GM06990 (cell line): Measurements from ENCODE around the gene NCBP1.

Experiments
- DNase-seq: peaks from one replicate; pipeline ENCODE4 v3.0.0-alpha.2; 2011; ENCODE audit not compliant: insufficient read length; ENCODE audit errors: extremely low read depth
- H3K27me3 ChIP-seq: replicated peaks from 2 replicates; pipeline ENCODE4 v1.6.0; 2011; ENCODE audit warnings: low read length; ENCODE audit not compliant: control insufficient read depth, insufficient read depth
- H3K36me3 ChIP-seq: 2 replicates; pipeline ENCODE4 v1.5.1; 2011; ENCODE audit warnings: low read length; ENCODE audit not compliant: control insufficient read depth, insufficient read depth
- H3K4me3 ChIP-seq: replicated peaks from 2 replicates; pipeline ENCODE4 v1.5.1; 2011; ENCODE audit warnings: low read depth, mild to moderate bottlenecking, control low read depth, low read length
- TF ChIP-seq, protein P1 (sequence below): IDR thresholded peaks from 2 replicates; pipeline ENCODE4 v1.5.1; 2011; ENCODE audit warnings: low read length, control low read depth, mild to moderate bottlenecking, inconsistent platforms; ENCODE audit not compliant: insufficient read depth, poor library complexity, severe bottlenecking

NCBP1 gene

DNA sequence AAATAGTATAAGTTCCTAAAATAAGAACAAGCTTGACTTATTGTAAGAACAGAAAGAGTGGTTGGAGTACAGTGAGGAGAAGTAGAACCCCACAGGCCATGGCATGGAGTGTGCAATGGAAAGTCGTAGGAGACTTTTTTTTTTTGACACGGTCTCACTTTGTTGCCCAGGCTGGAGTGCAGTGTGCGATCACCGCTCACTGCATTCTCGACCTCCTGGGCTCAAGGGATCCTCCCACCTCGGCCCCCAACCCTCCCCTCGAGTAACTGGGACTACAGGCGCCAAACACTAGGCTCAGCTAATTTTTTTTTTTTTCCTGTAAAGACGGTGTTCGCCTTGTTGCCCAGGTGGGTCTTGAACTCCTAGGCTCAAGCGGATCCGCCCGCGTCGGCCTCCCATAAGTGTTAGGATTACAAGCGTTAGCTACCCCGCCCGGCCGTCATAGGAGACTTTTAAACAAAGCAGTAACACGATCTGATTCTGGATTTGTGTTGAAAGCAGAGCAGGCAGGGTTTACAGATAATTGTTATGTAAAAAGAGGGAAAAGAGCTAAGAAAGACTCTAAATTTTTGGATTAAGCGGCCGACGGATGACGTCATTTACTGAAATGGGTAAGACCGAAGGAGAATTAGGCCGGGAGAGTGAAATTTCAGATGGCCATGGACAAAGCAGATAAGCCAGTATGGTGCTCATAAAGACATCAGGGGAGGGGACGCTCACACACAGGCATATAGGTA is 1.2 kb upstream of the NCBP1 start:
- DNase-seq = no peak
- peak overlapping the region; percentile 95 for H3K4me3 ChIP-seq
- no peaks in the 10 kb centered on the region for H3K27me3 ChIP-seq
- TF ChIP-seq, protein P1, sequence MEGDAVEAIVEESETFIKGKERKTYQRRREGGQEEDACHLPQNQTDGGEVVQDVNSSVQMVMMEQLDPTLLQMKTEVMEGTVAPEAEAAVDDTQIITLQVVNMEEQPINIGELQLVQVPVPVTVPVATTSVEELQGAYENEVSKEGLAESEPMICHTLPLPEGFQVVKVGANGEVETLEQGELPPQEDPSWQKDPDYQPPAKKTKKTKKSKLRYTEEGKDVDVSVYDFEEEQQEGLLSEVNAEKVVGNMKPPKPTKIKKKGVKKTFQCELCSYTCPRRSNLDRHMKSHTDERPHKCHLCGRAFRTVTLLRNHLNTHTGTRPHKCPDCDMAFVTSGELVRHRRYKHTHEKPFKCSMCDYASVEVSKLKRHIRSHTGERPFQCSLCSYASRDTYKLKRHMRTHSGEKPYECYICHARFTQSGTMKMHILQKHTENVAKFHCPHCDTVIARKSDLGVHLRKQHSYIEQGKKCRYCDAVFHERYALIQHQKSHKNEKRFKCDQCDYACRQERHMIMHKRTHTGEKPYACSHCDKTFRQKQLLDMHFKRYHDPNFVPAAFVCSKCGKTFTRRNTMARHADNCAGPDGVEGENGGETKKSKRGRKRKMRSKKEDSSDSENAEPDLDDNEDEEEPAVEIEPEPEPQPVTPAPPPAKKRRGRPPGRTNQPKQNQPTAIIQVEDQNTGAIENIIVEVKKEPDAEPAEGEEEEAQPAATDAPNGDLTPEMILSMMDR = no peak
- no peaks in the 10 kb centered on the region for H3K36me3 ChIP-seq

DNA sequence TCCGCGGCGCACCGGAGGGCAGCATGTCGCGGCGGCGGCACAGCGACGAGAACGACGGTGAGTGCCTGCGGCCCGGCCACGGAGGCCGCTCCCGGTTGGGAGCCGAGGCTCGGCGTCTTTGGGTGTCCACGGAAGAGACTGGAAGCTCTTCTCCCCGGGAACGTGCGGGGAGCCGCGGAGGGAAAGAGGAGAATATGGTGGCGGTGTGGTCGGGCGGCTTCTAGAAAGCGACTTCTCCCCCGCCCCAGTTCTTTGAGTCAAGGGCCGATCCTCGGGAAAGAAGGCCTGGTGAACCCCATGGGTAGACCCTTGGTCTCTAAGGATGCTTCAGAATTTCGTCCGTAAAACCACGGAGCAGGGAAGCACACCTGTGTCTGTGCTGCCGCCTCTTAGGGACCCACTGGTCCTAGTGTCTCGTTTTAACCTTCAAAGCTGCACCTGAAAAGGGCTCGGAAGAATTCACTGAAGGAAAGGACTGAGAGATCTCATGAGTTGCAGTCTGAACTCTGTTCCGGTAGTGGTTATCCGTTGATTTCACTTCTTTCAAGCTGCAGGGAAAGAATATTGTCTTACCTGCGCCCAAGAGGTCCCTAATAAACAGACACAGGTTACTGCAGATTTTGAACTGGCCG is 354 bp downstream of the NCBP1 start:
- TF ChIP-seq, protein P1 = no peak
- DNase-seq = no peak
- Histone ChIP-seq H3K4me3 (peak overlapping the region; percentile 95), H3K27me3 (no peaks in the 10 kb centered on the region), H3K36me3 (no peaks in the 10 kb centered on the region)

DNA sequence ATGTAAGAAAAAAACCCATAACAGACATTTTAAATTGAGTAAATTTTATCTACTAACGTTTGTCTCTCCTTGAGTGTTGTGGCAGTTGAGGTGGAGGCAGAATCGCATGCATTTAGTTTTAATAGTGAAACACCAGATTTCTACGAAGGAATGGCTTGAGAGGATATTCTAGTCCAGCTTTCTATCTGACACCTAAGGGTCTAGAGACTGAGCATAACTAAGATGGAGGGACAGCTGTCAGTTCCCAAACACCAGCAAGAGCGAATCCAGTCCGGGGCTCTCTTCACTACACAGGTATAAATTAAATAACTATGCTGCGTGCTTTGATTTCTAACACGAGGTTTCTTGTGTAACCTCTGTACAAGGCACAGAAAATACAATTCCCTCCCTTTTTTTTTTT is 1.4 kb downstream of the NCBP1 start:
- TF ChIP-seq, protein P1 = no peak
- Histone ChIP-seq H3K4me3 (peak overlapping the region; percentile 95), H3K36me3 (no peaks in the 10 kb centered on the region), H3K27me3 (no peaks in the 10 kb centered on the region)
- DNase-seq = no peak

DNA sequence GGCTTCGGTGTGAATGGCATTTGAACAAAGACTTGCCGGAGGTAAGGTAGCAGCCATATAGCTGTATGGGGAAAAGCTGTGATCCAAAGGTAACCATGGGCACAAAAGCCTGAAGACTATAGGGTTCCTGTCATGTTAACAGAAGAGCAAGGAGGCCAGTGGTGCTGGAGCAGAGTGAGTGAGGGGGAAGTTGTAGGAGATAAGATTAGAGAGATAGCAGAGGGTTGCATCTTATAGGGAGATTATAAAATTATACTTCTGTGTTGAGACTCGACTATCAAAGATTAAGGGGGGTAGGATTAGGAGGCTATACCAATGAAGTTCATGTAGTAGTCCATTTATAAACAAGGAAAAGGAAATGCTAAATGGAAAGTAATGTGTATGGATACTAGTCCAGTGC is 3.3 kb downstream of the NCBP1 start:
- Histone ChIP-seq H3K27me3 (no peaks in the 10 kb centered on the region), H3K4me3 (no peak overlapping the region), H3K36me3 (no peaks in the 10 kb centered on the region)
- DNase-seq = no peak
- TF ChIP-seq, protein P1 = no peak

DNA sequence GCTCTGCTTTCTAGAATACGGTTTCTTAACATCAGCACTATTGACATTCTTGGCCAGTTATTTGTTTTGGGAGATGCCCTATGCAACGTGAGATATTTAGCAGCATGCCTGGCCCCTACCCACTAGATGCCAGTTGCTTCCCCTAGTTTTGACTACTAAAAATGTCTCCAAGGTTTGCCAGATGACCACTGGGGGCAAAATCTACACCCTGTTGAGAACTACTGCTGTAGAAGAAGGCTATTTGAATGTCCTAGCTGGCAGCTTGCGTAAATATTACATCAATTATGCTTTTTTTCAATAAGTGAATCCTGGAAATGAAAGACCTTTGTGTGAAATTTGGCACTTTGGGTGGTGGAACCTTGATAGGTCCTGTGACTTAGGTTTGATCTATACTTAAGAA is 5.0 kb downstream of the NCBP1 start:
- no peak for DNase-seq
- Histone ChIP-seq H3K27me3 (no peaks in the 10 kb centered on the region), H3K4me3 (no peak overlapping the region), H3K36me3 (no peaks in the 10 kb centered on the region; the same call in 1 of the 2 replicates)
- TF ChIP-seq, protein P1 = peak; percentile 19
